Measurements from ENCODE around the gene GPATCH11. TPM values are rescaled to one million over a fixed set of nuclear protein-coding genes. Genes with fewer than 3 reads are reported as not detected.

The GPATCH11 gene
- polyA plus RNA-seq, 3 donors: 3.1 to 5.7 (median 3.8) TPM

- peaks cover 0 to 6% of the 10 kb centered on the region in 2 donors for H3K36me3 ChIP-seq (replicated peaks in 1 of 2; ENCODE audit: control insufficient read depth in 1 of 2, insufficient read depth in 2 of 2, low read length in 2 of 2)
- H3K9me3 Mint-ChIP-seq: no peaks in the 10 kb centered on the region
- peak overlapping the region; percentile 60 to 87 for H3K27ac ChIP-seq (ENCODE audit: low read depth in 1 of 2, low read length in 2 of 2)
- H3K9ac ChIP-seq (ENCODE audit: insufficient read depth, low read length, poor library complexity, severe bottlenecking): peak overlapping the region; percentile 81
- H3K27me3 ChIP-seq (ENCODE audit: control insufficient read depth in 2 of 2, insufficient read depth in 2 of 2, low read length in 2 of 2): no peaks in the 10 kb centered on the region
- DNase-seq: no peak
- peaks cover 73% of the 10 kb centered on the region for H3K79me2 ChIP-seq (ENCODE audit: insufficient read depth, low read length)
- TF ChIP-seq, protein P1, sequence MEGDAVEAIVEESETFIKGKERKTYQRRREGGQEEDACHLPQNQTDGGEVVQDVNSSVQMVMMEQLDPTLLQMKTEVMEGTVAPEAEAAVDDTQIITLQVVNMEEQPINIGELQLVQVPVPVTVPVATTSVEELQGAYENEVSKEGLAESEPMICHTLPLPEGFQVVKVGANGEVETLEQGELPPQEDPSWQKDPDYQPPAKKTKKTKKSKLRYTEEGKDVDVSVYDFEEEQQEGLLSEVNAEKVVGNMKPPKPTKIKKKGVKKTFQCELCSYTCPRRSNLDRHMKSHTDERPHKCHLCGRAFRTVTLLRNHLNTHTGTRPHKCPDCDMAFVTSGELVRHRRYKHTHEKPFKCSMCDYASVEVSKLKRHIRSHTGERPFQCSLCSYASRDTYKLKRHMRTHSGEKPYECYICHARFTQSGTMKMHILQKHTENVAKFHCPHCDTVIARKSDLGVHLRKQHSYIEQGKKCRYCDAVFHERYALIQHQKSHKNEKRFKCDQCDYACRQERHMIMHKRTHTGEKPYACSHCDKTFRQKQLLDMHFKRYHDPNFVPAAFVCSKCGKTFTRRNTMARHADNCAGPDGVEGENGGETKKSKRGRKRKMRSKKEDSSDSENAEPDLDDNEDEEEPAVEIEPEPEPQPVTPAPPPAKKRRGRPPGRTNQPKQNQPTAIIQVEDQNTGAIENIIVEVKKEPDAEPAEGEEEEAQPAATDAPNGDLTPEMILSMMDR (IDR thresholded peaks at IDR 0.05): no peak
- H4K20me1 ChIP-seq (ENCODE audit: insufficient read depth, low read length): no peaks in the 10 kb centered on the region
- peaks cover 10 to 28% of the 10 kb centered on the region in 2 donors for H3K36me3 Mint-ChIP-seq
- H2AFZ ChIP-seq (ENCODE audit: insufficient read depth, low read depth, low read length, poor library complexity, severe bottlenecking): peak overlapping the region; percentile 95
- no peaks in the 10 kb centered on the region for H3K9me3 ChIP-seq (replicated peaks in 1 of 2; ENCODE audit: control insufficient read depth in 1 of 2, insufficient read depth in 1 of 2, low read length in 2 of 2)
- peak overlapping the region; percentile 88 for H3K4me2 ChIP-seq (replicated peaks; ENCODE audit: extremely low read depth, low read length, poor library complexity, severe bottlenecking)
- peaks cover 54 to 64% of the 10 kb centered on the region in 2 donors for H3K4me1 ChIP-seq (ENCODE audit: control insufficient read depth in 1 of 2, insufficient read depth in 2 of 2, low read length in 2 of 2)
- H3K27ac Mint-ChIP-seq: no peak overlapping the region
- intact Hi-C loops (cut with micrococcal nuclease): no loop called here
- WGBS (ENCODE audit: insufficient coverage): 3% methylated on average over 7 of the region's 10 CpGs
- peaks cover 40% of the 10 kb centered on the region for H3K4me1 Mint-ChIP-seq
- H3K4me3 ChIP-seq (replicated peaks in 1 of 3; ENCODE audit: low read depth in 2 of 3, low read length in 3 of 3): peak overlapping the region; percentile 85 to 97 (median 95)
- H3K4me3 Mint-ChIP-seq: no peak overlapping the region
- H3K27me3 Mint-ChIP-seq (ENCODE audit: low read depth in 3 of 3): no peaks in the 10 kb centered on the region
These were observed 479 bp downstream of the GPATCH11 start for GRCh38 chr2:37084797-37085196.

DNA sequence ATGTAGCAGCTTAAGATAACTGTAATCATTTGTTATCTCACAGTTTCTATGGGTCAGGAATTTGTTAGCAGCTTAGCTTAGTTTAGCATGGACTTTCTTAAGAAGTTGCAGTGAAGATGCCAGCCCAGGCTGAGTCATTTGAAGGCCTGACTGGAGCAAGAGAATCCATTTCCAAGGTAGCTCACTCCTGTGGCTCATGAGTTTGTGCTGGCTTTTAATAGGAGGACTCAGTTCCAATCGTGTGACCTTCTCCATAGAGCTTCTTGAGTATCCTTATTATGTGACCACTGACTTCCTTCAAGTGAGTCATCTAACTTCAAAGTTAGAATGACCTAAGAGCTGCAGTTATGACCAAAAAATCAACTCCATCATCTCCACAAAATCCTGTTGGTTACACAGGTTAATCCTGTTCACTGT, 1.4 kb downstream of the GPATCH11 start:
- DNase-seq: peak; percentile 48 to 81 (median 51)
- peaks cover 0 to 6% of the 10 kb centered on the region in 2 donors for H3K36me3 ChIP-seq (replicated peaks in 1 of 2; ENCODE audit: control insufficient read depth in 1 of 2, insufficient read depth in 2 of 2, low read length in 2 of 2)
- Mint-ChIP-seq H3K27ac (peak overlapping the region in 1 of 7 donors; percentile 11), H3K4me1 (peaks cover 37% of the 10 kb centered on the region), H3K36me3 (peaks cover 8 to 28% of the 10 kb centered on the region in 2 donors), H3K27me3 (ENCODE audit: low read depth in 3 of 3) (no peaks in the 10 kb centered on the region), H3K4me3 (no peak overlapping the region), H3K9me3 (no peaks in the 10 kb centered on the region)
- no peak overlapping the region for H3K9ac ChIP-seq (ENCODE audit: insufficient read depth, low read length, poor library complexity, severe bottlenecking)
- no CpG with 5 or more reads among the region's 1 CpG for WGBS (ENCODE audit: insufficient coverage)
- no peaks in the 10 kb centered on the region for H3K9me3 ChIP-seq (replicated peaks in 1 of 2; ENCODE audit: control insufficient read depth in 1 of 2, insufficient read depth in 1 of 2, low read length in 2 of 2)
- H3K27ac ChIP-seq (ENCODE audit: low read depth in 1 of 2, low read length in 2 of 2): peak overlapping the region in 1 of 2 donors; percentile 14
- H3K79me2 ChIP-seq (ENCODE audit: insufficient read depth, low read length): peaks cover 69% of the 10 kb centered on the region
- H3K4me1 ChIP-seq (ENCODE audit: control insufficient read depth in 1 of 2, insufficient read depth in 2 of 2, low read length in 2 of 2): peaks cover 50 to 63% of the 10 kb centered on the region in 2 donors
- H4K20me1 ChIP-seq (ENCODE audit: insufficient read depth, low read length): no peaks in the 10 kb centered on the region
- H2AFZ ChIP-seq (ENCODE audit: insufficient read depth, low read depth, low read length, poor library complexity, severe bottlenecking): no peak overlapping the region
- TF ChIP-seq, protein P1 (IDR thresholded peaks at IDR 0.05): no peak
- no peak overlapping the region for H3K4me3 ChIP-seq (replicated peaks in 1 of 3; ENCODE audit: low read depth in 2 of 3, low read length in 3 of 3)
- H3K4me2 ChIP-seq (replicated peaks; ENCODE audit: extremely low read depth, low read length, poor library complexity, severe bottlenecking): no peak overlapping the region
- intact Hi-C loops (cut with micrococcal nuclease): no loop called here
- no peaks in the 10 kb centered on the region for H3K27me3 ChIP-seq (ENCODE audit: control insufficient read depth in 2 of 2, insufficient read depth in 2 of 2, low read length in 2 of 2)
